ENCODE data around the gene LEFTY1.

DNA sequence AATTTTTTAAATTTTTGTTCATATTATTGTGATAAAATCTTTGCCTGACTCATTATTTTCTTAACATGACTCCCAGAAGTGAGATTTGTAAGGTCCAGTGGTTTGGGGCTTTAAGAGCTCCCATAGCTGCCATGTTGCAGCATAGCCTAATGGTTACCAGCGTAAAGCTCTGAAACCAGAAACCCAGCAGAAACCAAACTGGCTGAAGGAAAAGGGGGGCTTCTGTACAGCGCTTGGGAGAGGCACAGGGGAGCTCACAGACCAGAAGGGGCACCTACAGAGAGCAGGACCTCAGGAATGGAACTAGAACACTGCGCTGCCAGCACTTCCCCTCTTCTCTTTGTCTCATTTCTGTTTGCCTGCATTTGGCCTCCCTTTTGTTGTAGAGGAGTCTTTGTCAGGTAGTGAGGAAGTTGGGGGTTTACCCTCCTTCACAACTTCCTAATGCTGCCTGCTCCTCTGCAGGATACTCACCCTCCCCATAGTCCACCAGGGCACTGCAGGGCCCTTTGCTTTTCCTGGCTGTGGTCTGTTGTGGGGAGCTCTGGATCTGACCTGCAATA lies 37.7 kb upstream of the LEFTY1 start:
- TF ChIP-seq, protein P1, sequence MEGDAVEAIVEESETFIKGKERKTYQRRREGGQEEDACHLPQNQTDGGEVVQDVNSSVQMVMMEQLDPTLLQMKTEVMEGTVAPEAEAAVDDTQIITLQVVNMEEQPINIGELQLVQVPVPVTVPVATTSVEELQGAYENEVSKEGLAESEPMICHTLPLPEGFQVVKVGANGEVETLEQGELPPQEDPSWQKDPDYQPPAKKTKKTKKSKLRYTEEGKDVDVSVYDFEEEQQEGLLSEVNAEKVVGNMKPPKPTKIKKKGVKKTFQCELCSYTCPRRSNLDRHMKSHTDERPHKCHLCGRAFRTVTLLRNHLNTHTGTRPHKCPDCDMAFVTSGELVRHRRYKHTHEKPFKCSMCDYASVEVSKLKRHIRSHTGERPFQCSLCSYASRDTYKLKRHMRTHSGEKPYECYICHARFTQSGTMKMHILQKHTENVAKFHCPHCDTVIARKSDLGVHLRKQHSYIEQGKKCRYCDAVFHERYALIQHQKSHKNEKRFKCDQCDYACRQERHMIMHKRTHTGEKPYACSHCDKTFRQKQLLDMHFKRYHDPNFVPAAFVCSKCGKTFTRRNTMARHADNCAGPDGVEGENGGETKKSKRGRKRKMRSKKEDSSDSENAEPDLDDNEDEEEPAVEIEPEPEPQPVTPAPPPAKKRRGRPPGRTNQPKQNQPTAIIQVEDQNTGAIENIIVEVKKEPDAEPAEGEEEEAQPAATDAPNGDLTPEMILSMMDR (IDR thresholded peaks at IDR 0.05), result no peak
- no peak for TF ChIP-seq POLR2A (IDR thresholded peaks at IDR 0.05)
